Measurements from ENCODE around the gene SNX32. TPM values are rescaled to one million over a fixed set of nuclear protein-coding genes. Genes with fewer than 3 reads are reported as not detected.

SNX32 gene
- total and polyA plus RNA-seq, 2 of the 13 experiments (the other 11 are each of a cell fraction or from before 2014, with no cell fraction given), result 0.09 to 0.34 TPM

DNA sequence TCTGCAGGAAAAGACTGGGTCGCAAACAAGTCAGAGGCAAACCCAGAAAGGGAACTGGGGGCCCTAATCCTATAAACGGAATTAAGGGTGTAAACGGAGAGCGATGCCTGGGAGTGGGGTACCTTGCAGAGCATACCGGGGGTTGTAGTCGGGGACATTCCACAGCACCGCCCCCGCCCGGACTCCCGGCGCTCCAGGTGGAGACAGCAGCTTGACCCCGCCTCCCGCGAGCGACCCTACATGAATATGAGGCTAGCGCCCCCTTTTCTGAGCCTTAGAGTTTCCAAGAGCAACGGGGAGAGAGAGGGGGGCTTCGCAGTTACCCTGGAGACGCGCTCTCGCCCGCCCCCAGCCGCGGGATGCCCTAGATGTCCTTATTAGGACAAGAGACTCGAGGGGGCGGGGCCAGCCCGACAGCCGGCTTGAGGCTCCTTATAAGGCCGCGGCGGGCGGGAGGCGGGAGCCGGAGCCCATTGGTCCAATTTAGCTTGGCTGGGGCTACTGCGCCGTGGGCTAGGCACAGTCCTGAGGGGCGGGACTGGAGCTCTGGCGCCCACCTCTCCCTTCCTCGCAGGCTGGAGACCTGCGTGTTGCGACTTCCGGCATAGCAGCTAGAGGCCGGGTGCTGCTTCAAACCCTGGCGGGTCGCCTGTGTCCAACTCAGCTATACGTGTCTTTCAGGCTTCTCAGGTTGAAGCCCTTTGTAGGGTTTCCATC is 25.5 kb downstream of the SNX32 start (continued):
- TF ChIP-seq UBTF (CRISPR knock-in tag; IDR thresholded peaks at IDR 0.05) (no peak), SIN3B (IDR thresholded peaks at IDR 0.05; ENCODE audit: low read length) (no peak), HIVEP1 (CRISPR knock-in tag; IDR thresholded peaks at IDR 0.05) (0 out of 2 replicates have a peak, but pooled peaks have one; percentile 10), GABPB1 (CRISPR knock-in tag; IDR thresholded peaks at IDR 0.05) (peak; percentile 87), ZBTB43 (CRISPR knock-in tag; conservative IDR thresholded peaks at IDR 0.05) (no peak), ZNF101 (CRISPR knock-in tag; IDR thresholded peaks at IDR 0.05; ENCODE audit: borderline replicate concordance, low read depth) (no peak), TFDP1 (CRISPR knock-in tag; IDR thresholded peaks at IDR 0.05; ENCODE audit: borderline replicate concordance) (peak; percentile 67; the same call in 1 of the 2 replicates), ZNF121 (CRISPR knock-in tag; IDR thresholded peaks at IDR 0.05) (no peak), SAFB2 (CRISPR knock-in tag; IDR thresholded peaks at IDR 0.05; ENCODE audit: borderline replicate concordance, low read depth) (no peak; the same call in 1 of the 2 replicates), RAD21 (CRISPR knock-in tag; IDR thresholded peaks at IDR 0.05) (no peak), ZBTB46 (CRISPR knock-in tag; IDR thresholded peaks at IDR 0.05; ENCODE audit: borderline replicate concordance) (no peak)
- TF ChIP-seq, protein P1, sequence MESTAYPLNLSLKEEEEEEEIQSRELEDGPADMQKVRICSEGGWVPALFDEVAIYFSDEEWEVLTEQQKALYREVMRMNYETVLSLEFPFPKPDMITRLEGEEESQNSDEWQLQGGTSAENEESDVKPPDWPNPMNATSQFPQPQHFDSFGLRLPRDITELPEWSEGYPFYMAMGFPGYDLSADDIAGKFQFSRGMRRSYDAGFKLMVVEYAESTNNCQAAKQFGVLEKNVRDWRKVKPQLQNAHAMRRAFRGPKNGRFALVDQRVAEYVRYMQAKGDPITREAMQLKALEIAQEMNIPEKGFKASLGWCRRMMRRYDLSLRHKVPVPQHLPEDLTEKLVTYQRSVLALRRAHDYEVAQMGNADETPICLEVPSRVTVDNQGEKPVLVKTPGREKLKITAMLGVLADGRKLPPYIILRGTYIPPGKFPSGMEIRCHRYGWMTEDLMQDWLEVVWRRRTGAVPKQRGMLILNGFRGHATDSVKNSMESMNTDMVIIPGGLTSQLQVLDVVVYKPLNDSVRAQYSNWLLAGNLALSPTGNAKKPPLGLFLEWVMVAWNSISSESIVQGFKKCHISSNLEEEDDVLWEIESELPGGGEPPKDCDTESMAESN (CRISPR knock-in tag; conservative IDR thresholded peaks at IDR 0.05), result no peak
